Activated CD4-positive, CD25-positive, alpha-beta regulatory T cell (primary cell): Measurements from ENCODE around the gene TRNAU1AP.
"Not testable (repeated sequence)": the region's sequence is repeated elsewhere in the genome, so short reads cannot be mapped to it uniquely, and the experiment has no call there.

ENCODE experiments used
- DNase-seq, 4 experiments: peaks; one replicate each; lab custom pipeline; 2025; lab: John Stamatoyannopoulos, UW

TRNAU1AP gene

GRCh38 chr1:28521502-28522164 lies 31.3 kb upstream of the TRNAU1AP start:
- no peak for DNase-seq

- DNase-seq, result not testable (repeated sequence)
Measured at GRCh38 chr1:28522537-28522936, 30.3 kb upstream of the TRNAU1AP start.

GRCh38 chr1:28525002-28525642 lies 27.8 kb upstream of the TRNAU1AP start:
- DNase-seq, result not testable (repeated sequence)

DNA sequence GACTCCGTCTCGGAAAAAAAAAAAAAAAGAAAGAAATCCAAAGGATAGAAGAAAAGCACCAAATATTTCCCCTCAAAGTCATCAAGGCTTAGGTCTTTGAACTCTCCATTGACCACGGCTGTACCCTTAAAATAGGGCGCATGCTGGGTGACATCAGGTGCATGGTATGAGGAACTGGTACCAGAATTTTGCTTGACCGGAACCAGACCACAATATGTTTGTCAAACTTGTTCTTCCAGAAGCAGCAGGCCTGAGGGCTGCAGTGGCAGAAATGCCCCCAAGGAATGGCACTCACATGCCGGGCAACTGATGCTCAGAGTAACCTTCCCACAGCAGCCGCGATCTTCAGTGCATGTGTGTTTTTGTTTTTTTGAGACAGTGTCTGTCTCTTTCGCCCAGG lies 26.0 kb upstream of the TRNAU1AP start:
- no peak for DNase-seq

DNA sequence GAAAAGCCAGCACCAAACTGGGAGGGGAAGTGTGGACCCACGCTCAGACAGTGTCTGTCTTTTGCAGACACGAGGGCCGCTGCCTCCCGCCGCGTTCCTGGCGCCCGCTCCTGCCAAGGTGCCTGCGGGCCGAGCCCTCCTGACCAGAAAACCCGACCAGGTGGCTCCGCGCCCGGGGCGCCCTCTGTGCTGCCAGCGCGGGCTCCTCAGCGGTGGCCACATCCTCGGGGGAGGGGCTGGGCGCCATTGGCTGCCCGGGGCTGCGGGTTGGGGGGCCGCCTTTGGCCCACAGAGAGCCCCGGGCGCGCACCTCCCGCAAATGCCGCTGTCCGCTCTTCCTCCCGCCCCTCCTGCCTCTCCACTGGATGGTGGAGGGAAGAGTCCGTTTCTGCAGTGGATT lies 22.4 kb upstream of the TRNAU1AP start:
- DNase-seq, result no peak

DNA sequence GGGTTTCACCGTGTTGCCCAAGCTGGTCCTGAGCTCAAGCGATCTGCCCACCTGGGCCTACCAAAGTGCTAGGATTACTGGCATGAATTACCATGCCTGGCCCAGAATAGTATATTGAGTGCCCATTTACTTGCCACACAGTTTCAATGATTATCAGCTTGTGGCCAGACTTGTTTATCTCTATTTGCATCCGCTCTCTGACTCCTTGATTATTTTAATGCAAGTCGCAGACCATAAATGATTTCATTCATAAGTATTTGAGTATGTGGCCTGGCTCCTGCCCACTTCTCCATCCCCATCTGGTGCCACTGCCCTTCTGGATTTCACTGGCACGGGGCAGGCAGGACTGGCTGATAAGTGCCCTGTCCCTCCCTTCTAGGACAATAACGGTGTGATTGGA lies 18.2 kb upstream of the TRNAU1AP start:
- DNase-seq, result no peak

GRCh38 chr1:28535180-28535579 lies 17.7 kb upstream of the TRNAU1AP start:
- no peak for DNase-seq

- DNase-seq, result no peak
Measured at GRCh38 chr1:28537457-28538199, 15.3 kb upstream of the TRNAU1AP start.

DNA sequence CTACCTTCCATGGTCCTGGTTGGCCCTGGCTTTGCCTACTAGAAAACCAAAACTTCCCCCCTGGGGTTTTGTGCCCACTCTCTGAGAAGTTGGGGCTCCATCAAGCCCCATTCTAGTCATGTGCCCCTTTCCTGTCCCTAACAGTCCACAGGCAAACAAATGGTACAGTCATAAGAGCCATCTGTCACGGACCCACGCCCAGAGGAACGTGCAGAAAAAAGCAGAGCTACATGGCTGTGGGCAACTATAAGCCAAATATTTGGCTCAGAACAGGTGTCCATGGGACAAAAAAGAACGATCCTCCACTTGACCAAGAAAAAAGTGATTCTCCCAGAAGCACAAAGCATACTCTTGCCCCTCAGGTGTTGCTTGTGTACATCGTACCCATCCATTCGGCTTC lies 14.6 kb upstream of the TRNAU1AP start:
- DNase-seq, result no peak

DNA sequence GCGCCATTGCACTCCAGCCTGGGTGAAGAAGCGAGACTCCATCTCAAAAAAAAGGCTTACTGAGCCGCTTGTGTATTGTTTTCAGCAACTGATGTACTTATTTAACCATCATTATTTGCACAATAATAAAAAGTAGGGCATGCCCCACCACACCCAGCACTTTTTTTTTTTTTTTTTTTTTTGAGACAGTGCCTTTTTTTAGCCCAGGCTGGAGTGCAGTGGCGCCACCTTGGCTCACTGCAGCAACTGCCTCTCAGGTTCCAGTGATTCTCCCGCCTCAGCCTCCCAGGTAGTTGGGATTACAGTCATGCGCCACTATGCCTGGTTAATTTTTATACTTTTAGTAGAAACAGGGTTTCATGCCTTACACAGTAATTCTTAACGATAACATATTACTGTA lies 12.2 kb upstream of the TRNAU1AP start:
- DNase-seq, result no peak

GRCh38 chr1:28541414-28542015 lies 11.4 kb upstream of the TRNAU1AP start:
- DNase-seq, result not testable (repeated sequence)

DNA sequence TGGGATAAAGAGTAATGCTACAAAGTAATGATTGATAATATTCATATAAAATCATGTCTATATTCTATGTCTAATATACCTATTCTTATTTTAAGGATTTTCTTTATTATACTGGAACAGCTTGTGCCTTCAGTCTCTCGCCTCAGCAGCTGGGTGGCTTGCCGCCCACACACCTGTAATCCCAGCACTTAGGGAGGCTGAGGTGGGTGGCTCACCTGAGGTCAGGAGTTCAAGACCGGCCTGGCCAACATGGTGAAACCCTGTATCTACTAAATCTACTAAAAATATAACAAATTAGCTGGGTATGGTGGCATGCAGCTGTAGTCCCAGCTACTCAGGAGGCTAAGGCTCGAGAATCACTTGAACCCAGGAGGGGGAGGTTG lies 7.6 kb upstream of the TRNAU1AP start:
- no peak for DNase-seq

GRCh38 chr1:28548318-28548717 lies 4.6 kb upstream of the TRNAU1AP start:
- no peak for DNase-seq

DNA sequence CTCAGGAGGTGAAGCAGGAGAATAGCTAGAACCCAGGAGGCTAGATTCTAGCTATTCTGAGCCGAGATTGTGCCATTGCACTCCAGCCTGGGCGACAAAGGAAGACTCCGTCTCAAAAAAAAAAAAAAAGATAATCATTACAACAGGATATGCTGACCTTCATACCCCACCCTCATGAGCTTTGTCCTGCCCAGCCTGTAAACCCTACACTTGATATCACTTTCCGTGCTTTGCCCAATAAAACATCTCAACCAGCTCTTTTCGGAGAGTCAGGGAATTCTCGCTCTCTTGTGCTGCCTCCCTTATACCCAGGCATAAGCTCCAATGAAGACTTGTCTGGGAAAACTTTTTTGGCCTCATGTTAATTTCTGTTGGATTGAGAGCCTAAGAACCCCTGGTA lies 1.5 kb upstream of the TRNAU1AP start:
- no peak for DNase-seq

DNA sequence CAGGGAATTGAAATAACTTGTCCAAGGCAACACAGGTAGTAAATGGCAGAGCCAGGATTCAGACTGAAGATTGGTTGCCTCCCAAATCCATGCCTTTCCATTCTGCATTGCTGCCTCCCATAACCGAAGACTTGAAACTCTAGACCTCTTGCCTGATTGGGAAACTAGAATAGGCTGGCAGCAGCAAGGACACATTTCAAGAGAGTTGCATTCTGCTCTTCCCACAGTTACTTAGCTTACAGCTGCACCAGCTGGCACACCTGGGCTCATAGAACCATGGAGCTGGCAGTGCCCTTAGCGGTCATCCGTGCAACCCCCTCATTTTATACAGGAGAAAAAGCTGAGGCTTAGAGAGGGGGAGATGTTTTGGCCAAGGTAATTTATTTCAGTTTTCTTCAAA lies 8.0 kb downstream of the TRNAU1AP start:
- no peak for DNase-seq

GRCh38 chr1:28564310-28564709 lies 11.4 kb downstream of the TRNAU1AP start:
- no peak for DNase-seq

DNA sequence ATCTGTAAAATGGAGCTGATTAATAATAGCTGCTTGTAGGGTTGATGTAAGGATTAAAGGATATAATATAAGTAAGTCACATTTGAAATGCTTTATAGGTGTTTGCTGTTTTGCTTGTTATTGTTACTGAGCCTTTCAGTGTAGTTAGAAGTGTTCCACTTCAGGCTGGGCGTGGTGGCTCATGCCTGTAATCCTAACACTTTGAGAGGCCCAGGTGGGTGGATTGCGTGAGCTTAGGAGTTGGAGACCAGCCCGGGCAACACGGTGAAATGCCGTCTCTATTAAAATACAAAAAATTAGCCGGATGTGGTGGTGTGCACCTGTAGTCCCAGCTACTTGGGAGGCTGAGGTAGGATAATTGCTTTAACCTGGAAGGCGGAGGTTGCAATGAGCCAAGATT lies 12.2 kb downstream of the TRNAU1AP start:
- DNase-seq, result no peak

DNA sequence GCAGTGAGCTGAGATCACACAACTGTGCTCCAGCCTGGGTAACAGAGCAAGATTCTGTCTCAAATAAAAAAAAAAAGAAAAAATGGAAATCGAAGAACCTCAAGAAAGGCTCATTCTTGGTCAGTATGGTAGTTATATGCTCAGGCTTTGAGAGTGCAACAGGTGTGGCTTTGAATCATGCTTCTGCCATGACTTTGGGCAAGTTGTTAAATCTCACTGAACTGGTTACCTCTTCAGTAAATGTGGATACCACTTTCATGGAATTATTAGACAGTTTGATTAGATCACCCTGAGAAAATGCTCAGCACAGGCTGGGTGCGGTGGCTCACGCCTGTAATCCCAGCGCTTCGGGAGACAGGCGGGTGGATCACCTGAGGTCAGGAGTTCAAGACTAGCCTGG lies 12.8 kb downstream of the TRNAU1AP start:
- DNase-seq, result no peak

DNA sequence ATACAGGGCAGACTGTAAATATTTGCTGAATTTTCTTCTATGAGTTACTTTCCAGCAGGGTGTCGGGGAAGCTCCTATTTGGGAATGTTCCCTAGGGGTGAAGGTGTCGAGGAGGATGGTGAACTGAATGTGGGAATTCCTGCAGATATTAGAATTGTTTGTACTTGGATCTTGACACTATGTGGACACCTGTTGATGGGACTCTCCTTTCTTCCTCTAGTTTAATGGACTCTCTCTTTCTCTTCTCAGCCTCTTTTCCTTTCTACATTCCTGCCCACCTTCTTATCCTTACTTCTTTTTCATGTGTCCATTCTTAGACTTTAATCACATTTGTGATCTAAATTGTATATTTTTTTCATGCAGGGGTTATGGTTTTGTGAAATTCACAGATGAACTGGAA lies 14.0 kb downstream of the TRNAU1AP start:
- no peak for DNase-seq

- no peak for DNase-seq
Measured at GRCh38 chr1:28571911-28572310, 19.0 kb downstream of the TRNAU1AP start.

DNA sequence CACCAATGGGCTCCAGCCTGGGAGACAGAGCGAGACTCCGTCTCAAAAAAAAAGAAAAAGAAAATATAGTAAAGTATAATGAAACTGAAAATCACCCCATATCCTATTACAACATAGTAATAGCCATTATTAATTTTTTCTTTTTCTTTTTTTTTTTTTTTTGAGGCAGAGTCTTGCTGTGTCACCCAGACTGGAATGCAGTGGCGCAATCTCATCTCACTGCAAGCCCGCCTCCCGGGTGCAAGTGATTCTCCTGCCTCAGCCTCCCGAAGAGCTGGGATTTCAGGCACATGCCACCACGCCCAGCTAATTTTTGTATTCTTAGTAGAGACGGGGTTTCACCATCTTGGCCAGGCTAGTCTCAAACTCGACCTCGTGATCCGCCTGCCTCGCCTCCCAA lies 20.0 kb downstream of the TRNAU1AP start:
- not testable (repeated sequence) for DNase-seq

- DNase-seq, result no peak
Measured at GRCh38 chr1:28573564-28573963, 20.7 kb downstream of the TRNAU1AP start.
